ENCODE data around the gene AHCYL2.

DNA sequence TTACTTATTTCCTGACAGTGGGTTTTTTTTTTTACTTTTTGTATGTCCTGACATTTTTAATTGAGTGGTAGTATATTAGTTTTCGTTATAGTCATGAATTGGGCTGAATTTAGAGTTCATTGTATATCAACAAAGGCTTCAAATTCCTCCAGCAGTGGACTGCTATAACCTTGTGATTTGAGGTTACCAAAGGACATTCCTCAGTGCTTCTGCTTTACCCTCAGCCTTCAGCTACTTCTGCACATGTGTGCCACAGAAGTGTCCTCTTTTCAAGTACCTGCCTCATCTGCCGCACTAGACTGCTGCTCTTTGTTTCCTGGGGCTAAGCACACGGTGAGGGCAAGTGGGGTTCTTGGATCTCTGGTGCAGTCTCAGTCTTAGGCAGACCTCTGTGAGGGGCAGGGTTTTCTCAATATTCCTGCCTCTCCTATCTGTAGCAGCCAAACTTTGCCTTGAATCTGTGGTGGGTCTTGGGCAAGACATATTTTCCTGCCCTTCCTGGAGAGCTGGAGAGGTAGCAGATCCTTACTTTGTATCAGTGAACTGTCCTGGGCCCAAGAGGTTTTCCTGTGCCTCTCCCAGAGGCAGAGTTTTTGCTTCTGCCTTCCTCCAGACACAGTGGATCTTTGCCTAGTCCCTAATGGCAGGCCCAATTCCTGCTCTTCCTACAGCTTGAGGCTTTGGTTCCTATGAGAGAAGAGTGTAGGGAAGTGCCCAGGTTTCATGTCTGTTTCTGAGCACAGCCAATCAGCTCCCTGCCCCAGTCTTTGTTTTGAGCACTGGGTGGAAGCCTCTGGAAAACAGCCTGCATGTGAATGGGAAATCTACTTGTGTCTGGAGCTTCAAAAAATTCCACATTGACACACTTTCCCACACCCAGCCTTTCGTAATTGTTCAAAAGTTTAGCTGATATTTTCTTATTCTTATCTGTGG, 170.4 kb downstream of the AHCYL2 start:
- TF ChIP-seq, protein P1, sequence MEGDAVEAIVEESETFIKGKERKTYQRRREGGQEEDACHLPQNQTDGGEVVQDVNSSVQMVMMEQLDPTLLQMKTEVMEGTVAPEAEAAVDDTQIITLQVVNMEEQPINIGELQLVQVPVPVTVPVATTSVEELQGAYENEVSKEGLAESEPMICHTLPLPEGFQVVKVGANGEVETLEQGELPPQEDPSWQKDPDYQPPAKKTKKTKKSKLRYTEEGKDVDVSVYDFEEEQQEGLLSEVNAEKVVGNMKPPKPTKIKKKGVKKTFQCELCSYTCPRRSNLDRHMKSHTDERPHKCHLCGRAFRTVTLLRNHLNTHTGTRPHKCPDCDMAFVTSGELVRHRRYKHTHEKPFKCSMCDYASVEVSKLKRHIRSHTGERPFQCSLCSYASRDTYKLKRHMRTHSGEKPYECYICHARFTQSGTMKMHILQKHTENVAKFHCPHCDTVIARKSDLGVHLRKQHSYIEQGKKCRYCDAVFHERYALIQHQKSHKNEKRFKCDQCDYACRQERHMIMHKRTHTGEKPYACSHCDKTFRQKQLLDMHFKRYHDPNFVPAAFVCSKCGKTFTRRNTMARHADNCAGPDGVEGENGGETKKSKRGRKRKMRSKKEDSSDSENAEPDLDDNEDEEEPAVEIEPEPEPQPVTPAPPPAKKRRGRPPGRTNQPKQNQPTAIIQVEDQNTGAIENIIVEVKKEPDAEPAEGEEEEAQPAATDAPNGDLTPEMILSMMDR (IDR thresholded peaks at IDR 0.05; ENCODE audit: insufficient read depth, low read length, poor library complexity, severe bottlenecking): no peak
- TF ChIP-seq EZH2phosphoT487 (conservative IDR thresholded peaks at IDR 0.05; ENCODE audit: low read length): no peak

Data from SU-DHL-6 (cell line).